Caco-2 (cell line): ENCODE results near the gene DSCAML1. TPM values are rescaled to one million over a fixed set of nuclear protein-coding genes. Genes with fewer than 3 reads are reported as not detected.
A peak's percentile ranks its signal among the peaks of the same experiment; 100 is the strongest.

ENCODE experiments used
- BruUV-seq: library from RNA; stranded (reverse); fragments of 400-500 nt; replicated peaks from 2 replicates; lab custom pipeline; 2021; lab: Mats Ljungman, UMichigan
- CTCF ChIA-PET: fragments of 300-600 bp; sonication (Branson Sonifier 250); formaldehyde crosslinking; loops from one replicate; lab custom pipeline; 2022; ENCODE audit warnings: antibody characterized with exemption; lab: Charles Lee
- POLR2A ChIA-PET: fragments of 300-600 bp; sonication (Branson Sonifier 250); formaldehyde crosslinking; loops from one replicate; lab custom pipeline; 2022; ENCODE audit warnings: antibody characterized with exemption; lab: Charles Lee
- DNase-seq, 2 experiments: peaks; one replicate each; pipeline versions ENCODE4 v3.0.0 to v3.0.0-alpha.2; 2020 to 2022
- H3K27me3 ChIP-seq: replicated peaks from 2 replicates; pipeline ENCODE4 v1.6.0; 2011; ENCODE audit warnings: low read length; ENCODE audit not compliant: control insufficient read depth, insufficient read depth
- H3K36me3 ChIP-seq: 2 replicates; pipeline ENCODE4 v1.5.1; 2011; ENCODE audit warnings: low read length; ENCODE audit not compliant: control insufficient read depth, insufficient read depth
- H3K4me1 ChIP-seq: fragments of 250-450 bp; sonication (Bioruptor Pico); 2 replicates; pipeline ENCODE4 v1.5.1; 2020; ENCODE audit warnings: mild to moderate bottlenecking
- H3K4me3 ChIP-seq: 2 replicates; pipeline ENCODE4 v1.5.1; 2011; ENCODE audit warnings: low read depth, mild to moderate bottlenecking, control low read depth, low read length
- H3K9me3 ChIP-seq: fragments of 250-450 bp; sonication (Bioruptor Pico); 2 replicates; pipeline ENCODE4 v1.5.1; 2020; ENCODE audit warnings: mild to moderate bottlenecking, moderate library complexity
- H3K27ac Mint-ChIP-seq: one replicate; pipeline ENCODE4 v1.8.0; 2022; ENCODE audit warnings: mixed read lengths; ENCODE audit not compliant: unreplicated experiment
- H3K27me3 Mint-ChIP-seq: one replicate; pipeline ENCODE4 v1.8.0; 2022; ENCODE audit warnings: mixed read lengths; ENCODE audit not compliant: insufficient read depth, unreplicated experiment
- H3K36me3 Mint-ChIP-seq: one replicate; pipeline ENCODE4 v1.8.0; 2022; ENCODE audit warnings: mild to moderate bottlenecking, mixed read lengths; ENCODE audit not compliant: insufficient read depth, unreplicated experiment
- H3K4me1 Mint-ChIP-seq: one replicate; pipeline ENCODE4 v1.8.0; 2022; ENCODE audit warnings: low read depth, mixed read lengths; ENCODE audit not compliant: unreplicated experiment
- H3K4me3 Mint-ChIP-seq: one replicate; pipeline ENCODE4 v1.8.0; 2022; ENCODE audit warnings: mild to moderate bottlenecking, moderate library complexity, mixed read lengths; ENCODE audit not compliant: unreplicated experiment
- H3K9me3 Mint-ChIP-seq: one replicate; pipeline ENCODE4 v1.8.0; 2022; ENCODE audit warnings: mixed read lengths; ENCODE audit not compliant: unreplicated experiment
- intact Hi-C: fragments of 100-400 bp; cut with micrococcal nuclease; formaldehyde crosslinking; loops from one replicate; pipeline ENCODE4 v1.10.0; 2022; ENCODE audit not compliant: unreplicated experiment
- total RNA-seq: library from RNA; stranded (reverse); gene quantifications from 2 replicates; pipeline ENCODE4 v1.2.3, GENCODE V29; 2022
- TF ChIP-seq, protein P1 (sequence below), 2 experiments: fragments of 200-600 bp in 1 of 2; IDR thresholded peaks; 1 replicate in 1 of 2; 2 replicates in 1 of 2; pipeline versions ENCODE4 v1.5.1 to v1.8.0; 2011 to 2022; ENCODE audit warnings: antibody characterized with exemption in 1 of 2, control low read depth in 1 of 2, inconsistent platforms in 1 of 2, low read depth in 1 of 2, low read length in 1 of 2, mild to moderate bottlenecking in 1 of 2, moderate library complexity in 1 of 2; ENCODE audit not compliant: insufficient read depth in 1 of 2, severe bottlenecking in 1 of 2, unreplicated experiment in 1 of 2

Gene DSCAML1
- total RNA-seq, 1 experiment from 2014 or later, result not detected

DNA sequence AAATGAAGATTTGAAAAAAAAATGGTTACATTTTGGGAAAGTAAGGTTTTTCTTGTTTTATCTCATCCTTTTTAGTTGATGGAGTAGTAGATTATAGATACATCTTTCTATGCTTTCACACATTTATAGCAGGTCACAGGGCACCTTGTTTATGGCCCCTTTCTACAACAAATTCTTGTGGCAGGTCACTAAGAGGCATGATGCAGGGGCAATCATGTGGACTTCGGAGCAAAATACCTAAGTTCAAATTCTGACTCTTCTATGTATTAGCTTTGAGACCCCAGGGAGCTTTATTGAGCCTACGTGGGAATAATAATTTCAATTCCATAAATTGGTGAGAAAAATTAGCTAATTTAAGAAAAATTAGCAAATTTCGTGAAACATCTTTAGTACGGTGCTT lies 177.4 kb downstream of the DSCAML1 start:
- peaks cover 10% of the 10 kb centered on the region for H3K9me3 Mint-ChIP-seq
- ChIA-PET POLR2A (no interaction called here), CTCF (interaction anchor here (2.1 to 5.4 kb wide), 2 partner anchors 188 to 193 kb away, joined by 7 to 30 read pairs; no protein-coding TSS in a partner anchor)
- H3K4me1 ChIP-seq, result no peaks in the 10 kb centered on the region
- no peak overlapping the region for H3K27ac Mint-ChIP-seq
- H3K36me3 ChIP-seq, result no peaks in the 10 kb centered on the region
- no peak for DNase-seq
- H3K27me3 Mint-ChIP-seq, result peaks cover 8% of the 10 kb centered on the region
- peaks cover 13% of the 10 kb centered on the region for H3K9me3 ChIP-seq
- peaks cover 5% of the 10 kb centered on the region for H3K4me1 Mint-ChIP-seq
- peaks cover 2% of the 10 kb centered on the region; the same call in 1 of the 2 replicates for H3K27me3 ChIP-seq
- intact Hi-C loops, result no loop called here
- no peaks in the 10 kb centered on the region for H3K36me3 Mint-ChIP-seq
- TF ChIP-seq, protein P1, sequence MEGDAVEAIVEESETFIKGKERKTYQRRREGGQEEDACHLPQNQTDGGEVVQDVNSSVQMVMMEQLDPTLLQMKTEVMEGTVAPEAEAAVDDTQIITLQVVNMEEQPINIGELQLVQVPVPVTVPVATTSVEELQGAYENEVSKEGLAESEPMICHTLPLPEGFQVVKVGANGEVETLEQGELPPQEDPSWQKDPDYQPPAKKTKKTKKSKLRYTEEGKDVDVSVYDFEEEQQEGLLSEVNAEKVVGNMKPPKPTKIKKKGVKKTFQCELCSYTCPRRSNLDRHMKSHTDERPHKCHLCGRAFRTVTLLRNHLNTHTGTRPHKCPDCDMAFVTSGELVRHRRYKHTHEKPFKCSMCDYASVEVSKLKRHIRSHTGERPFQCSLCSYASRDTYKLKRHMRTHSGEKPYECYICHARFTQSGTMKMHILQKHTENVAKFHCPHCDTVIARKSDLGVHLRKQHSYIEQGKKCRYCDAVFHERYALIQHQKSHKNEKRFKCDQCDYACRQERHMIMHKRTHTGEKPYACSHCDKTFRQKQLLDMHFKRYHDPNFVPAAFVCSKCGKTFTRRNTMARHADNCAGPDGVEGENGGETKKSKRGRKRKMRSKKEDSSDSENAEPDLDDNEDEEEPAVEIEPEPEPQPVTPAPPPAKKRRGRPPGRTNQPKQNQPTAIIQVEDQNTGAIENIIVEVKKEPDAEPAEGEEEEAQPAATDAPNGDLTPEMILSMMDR (IDR thresholded peaks at IDR 0.05; ENCODE audit: insufficient read depth in 1 of 2, low read depth in 1 of 2, low read length in 1 of 2, severe bottlenecking in 1 of 2, unreplicated experiment in 1 of 2), result no peak
- H3K4me3 ChIP-seq, result no peak overlapping the region
- H3K4me3 Mint-ChIP-seq, result no peak overlapping the region
- BruUV-seq, result no TSS peak

DNA sequence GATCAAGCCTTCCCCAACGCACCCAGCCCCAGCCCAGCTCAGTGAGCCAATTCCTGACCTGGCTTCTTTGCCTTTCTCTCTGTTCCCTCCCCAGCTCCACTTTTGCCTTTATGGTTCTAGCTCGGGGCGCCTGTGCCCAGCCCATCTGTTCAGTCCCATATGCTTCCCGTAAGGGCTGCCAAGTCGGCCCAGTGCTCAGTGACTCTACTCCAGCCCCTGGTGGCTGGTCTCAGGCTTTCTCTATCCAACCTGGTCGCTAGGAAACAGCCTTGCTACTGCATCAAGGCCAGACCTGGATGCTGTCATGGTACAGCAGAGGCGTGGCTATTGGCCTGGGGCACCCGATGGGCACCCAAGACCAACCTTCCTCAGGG lies 178.0 kb downstream of the DSCAML1 start:
- Mint-ChIP-seq H3K4me3 (no peak overlapping the region), H3K4me1 (no peaks in the 10 kb centered on the region), H3K27me3 (peaks cover 8% of the 10 kb centered on the region), H3K36me3 (no peaks in the 10 kb centered on the region), H3K27ac (no peak overlapping the region), H3K9me3 (peaks cover 10% of the 10 kb centered on the region)
- POLR2A ChIA-PET, result no interaction called here
- Histone ChIP-seq H3K4me1 (no peaks in the 10 kb centered on the region), H3K4me3 (no peak overlapping the region), H3K27me3 (peaks cover 5% of the 10 kb centered on the region; the same call in 1 of the 2 replicates), H3K9me3 (peaks cover 13% of the 10 kb centered on the region), H3K36me3 (no peaks in the 10 kb centered on the region)
- TF ChIP-seq, protein P1 (IDR thresholded peaks at IDR 0.05; ENCODE audit: insufficient read depth in 1 of 2, low read depth in 1 of 2, low read length in 1 of 2, severe bottlenecking in 1 of 2, unreplicated experiment in 1 of 2), result peak in 1 of 2 experiments; percentile 40
- intact Hi-C loops, result no loop called here
- CTCF ChIA-PET, result interaction anchor here (5.4 kb wide), 1 partner anchor 193 kb away, joined by 30 read pairs; no protein-coding TSS in a partner anchor
- DNase-seq, result no peak
- BruUV-seq, result no TSS peak

DNA sequence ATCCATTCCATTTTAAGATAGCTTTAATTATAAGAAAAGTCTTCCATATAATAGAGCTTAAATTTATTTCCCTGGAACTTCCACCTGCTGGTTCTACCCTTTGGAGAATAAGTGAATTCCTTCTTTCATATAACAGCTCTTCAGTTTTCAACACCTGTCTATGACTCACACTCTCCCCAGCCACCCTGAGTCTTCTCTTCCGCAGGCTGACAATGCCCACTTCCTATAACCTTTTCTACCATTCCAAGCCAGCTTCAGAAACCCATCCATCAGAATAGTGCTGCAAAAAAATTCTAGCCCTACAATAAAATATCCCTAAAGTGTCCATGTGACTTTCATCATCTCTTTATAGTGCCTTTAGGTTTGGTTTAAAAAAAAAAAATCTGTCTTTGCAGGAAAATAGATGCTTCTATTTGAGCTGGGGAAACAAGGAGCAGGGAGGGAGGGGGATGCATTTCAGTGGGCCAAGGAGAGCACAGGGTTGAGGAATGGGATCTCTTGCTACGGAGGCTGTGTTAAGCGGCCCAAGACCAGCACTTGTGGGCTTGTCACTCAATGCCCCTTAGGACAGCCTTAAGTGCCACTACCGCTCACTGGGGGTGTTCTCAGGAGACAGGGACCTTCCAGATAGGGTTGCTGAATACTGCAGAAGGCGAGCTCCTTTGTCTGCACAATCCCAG lies 178.6 kb downstream of the DSCAML1 start:
- Mint-ChIP-seq H3K36me3 (no peaks in the 10 kb centered on the region), H3K4me3 (no peak overlapping the region), H3K9me3 (peaks cover 10% of the 10 kb centered on the region), H3K4me1 (no peaks in the 10 kb centered on the region), H3K27me3 (peaks cover 8% of the 10 kb centered on the region), H3K27ac (no peak overlapping the region)
- intact Hi-C loops, result no loop called here
- peaks cover 6% of the 10 kb centered on the region; the same call in 1 of the 2 replicates for H3K27me3 ChIP-seq
- TF ChIP-seq, protein P1 (IDR thresholded peaks at IDR 0.05; ENCODE audit: insufficient read depth in 1 of 2, low read depth in 1 of 2, low read length in 1 of 2, severe bottlenecking in 1 of 2, unreplicated experiment in 1 of 2), result no peak
- H3K4me3 ChIP-seq, result no peak overlapping the region
- H3K9me3 ChIP-seq, result peaks cover 13% of the 10 kb centered on the region
- no peaks in the 10 kb centered on the region for H3K36me3 ChIP-seq
- BruUV-seq, result no TSS peak
- ChIA-PET CTCF (interaction anchor here (5.4 kb wide), 1 partner anchor 192 kb away, joined by 30 read pairs; no protein-coding TSS in a partner anchor), POLR2A (no interaction called here)
- no peak for DNase-seq
- H3K4me1 ChIP-seq, result no peaks in the 10 kb centered on the region
